OCI-LY1 (cell line): ENCODE data around the gene GRB10.

ENCODE experiments used
- H2AFZ ChIP-seq: fragments of 200-600 bp; sonication (generic), shearing (Covaris generic); 2 replicates; pipeline ENCODE4 v1.6.0; 2014; ENCODE audit warnings: antibody characterized with exemption, mild to moderate bottlenecking, low read length
- H3F3A ChIP-seq: fragments of 200-600 bp; sonication (generic), shearing (Covaris generic); 2 replicates; pipeline ENCODE4 v1.6.0; 2014; ENCODE audit warnings: mild to moderate bottlenecking, antibody characterized with exemption, low read length, moderate library complexity; ENCODE audit not compliant: insufficient read depth
- H3K27ac ChIP-seq: fragments of 200-600 bp; sonication (generic); 2 replicates; pipeline ENCODE4 v1.5.1; 2014; ENCODE audit warnings: low read length, mixed run types, mild to moderate bottlenecking, low read depth; ENCODE audit not compliant: poor library complexity, severe bottlenecking
- H3K27me3 ChIP-seq: fragments of 200-600 bp; sonication (generic); 2 replicates; pipeline ENCODE4 v1.6.0; 2014; ENCODE audit warnings: antibody characterized with exemption, mild to moderate bottlenecking, low read length, moderate library complexity; ENCODE audit not compliant: insufficient read depth
- H3K36me3 ChIP-seq: fragments of 200-600 bp; sonication (generic); 2 replicates; pipeline ENCODE4 v1.6.1; 2014; ENCODE audit warnings: mild to moderate bottlenecking, antibody characterized with exemption, low read length, moderate library complexity, mixed read lengths; ENCODE audit not compliant: insufficient read depth
- H3K4me1 ChIP-seq: fragments of 200-600 bp; sonication (generic); 2 replicates; pipeline ENCODE4 v1.5.1; 2014; ENCODE audit warnings: mild to moderate bottlenecking, low read length, moderate library complexity; ENCODE audit not compliant: insufficient read depth, severe bottlenecking
- H3K4me2 ChIP-seq: fragments of 200-600 bp; sonication (generic), shearing (Covaris generic); 2 replicates; pipeline ENCODE4 v1.6.1; 2014; ENCODE audit warnings: low read length
- H3K4me3 ChIP-seq: fragments of 200-600 bp; sonication (generic); 2 replicates; pipeline ENCODE4 v1.5.1; 2014; ENCODE audit warnings: low read length, low read depth, mild to moderate bottlenecking, mixed read lengths; ENCODE audit not compliant: poor library complexity, severe bottlenecking
- H3K79me2 ChIP-seq: fragments of 200-600 bp; shearing (Covaris generic); 2 replicates; pipeline ENCODE4 v1.6.1; 2016; ENCODE audit warnings: mixed run types, low read length, mixed read lengths; ENCODE audit not compliant: insufficient read depth
- H3K9ac ChIP-seq: fragments of 200-600 bp; sonication (generic), shearing (Covaris generic); 2 replicates; pipeline ENCODE4 v1.6.1; 2014; ENCODE audit warnings: mild to moderate bottlenecking, low read length, mixed read lengths
- H3K9me2 ChIP-seq: fragments of 200-600 bp; sonication (generic), shearing (Covaris generic); 2 replicates; pipeline ENCODE4 v1.6.1; 2014; ENCODE audit warnings: low read depth, mild to moderate bottlenecking, low read length, mixed read lengths
- H3K9me3 ChIP-seq: fragments of 200-600 bp; shearing (Covaris generic); 2 replicates; pipeline ENCODE4 v1.6.1; 2014; ENCODE audit warnings: low read length, mixed read lengths
- H4K20me1 ChIP-seq: fragments of 200-600 bp; sonication (generic), shearing (Covaris generic); 2 replicates; pipeline ENCODE4 v1.6.0; 2016; ENCODE audit warnings: mild to moderate bottlenecking, low read length; ENCODE audit not compliant: insufficient read depth
- CTCF ChIP-seq: fragments of 200-600 bp; sonication (generic), shearing (Covaris generic); IDR thresholded peaks from 2 replicates; pipeline ENCODE4 v1.5.1; 2017; ENCODE audit warnings: mild to moderate bottlenecking, antibody characterized with exemption, low read length, moderate library complexity, mixed read lengths
- EZH2 ChIP-seq: fragments of 200-600 bp; sonication (generic), shearing (Covaris generic); IDR thresholded peaks from 2 replicates; pipeline ENCODE4 v1.8.0; 2017; ENCODE audit warnings: borderline replicate concordance, mixed run types, mild to moderate bottlenecking, antibody characterized with exemption, low read length, moderate library complexity, mixed read lengths

GRB10 gene

GRCh38 chr7:50815138-50815537, 32.4 kb upstream of the GRB10 start:
- H3K9ac ChIP-seq, result no peak overlapping the region
- no peaks in the 10 kb centered on the region for H3K36me3 ChIP-seq
- no peak overlapping the region for H3K4me2 ChIP-seq
- TF ChIP-seq CTCF, result no peak
- TF ChIP-seq EZH2, result no peak
- H3K27me3 ChIP-seq, result no peaks in the 10 kb centered on the region
- H3K79me2 ChIP-seq, result no peaks in the 10 kb centered on the region
- H3K27ac ChIP-seq, result no peak overlapping the region
- H3K9me3 ChIP-seq, result no peaks in the 10 kb centered on the region
- H3K4me1 ChIP-seq, result no peaks in the 10 kb centered on the region
- H3K9me2 ChIP-seq, result no peaks in the 10 kb centered on the region
- no peaks in the 10 kb centered on the region for H4K20me1 ChIP-seq
- H3F3A ChIP-seq, result no peaks in the 10 kb centered on the region
- no peak overlapping the region for H3K4me3 ChIP-seq
- H2AFZ ChIP-seq, result no peak overlapping the region

GRCh38 chr7:50814166-50814565, 31.5 kb upstream of the GRB10 start:
- H3K4me1 ChIP-seq, result no peaks in the 10 kb centered on the region
- TF ChIP-seq CTCF (no peak), EZH2 (no peak)
- H3K4me3 ChIP-seq, result no peak overlapping the region
- H4K20me1 ChIP-seq, result no peaks in the 10 kb centered on the region
- H3K9me3 ChIP-seq, result no peaks in the 10 kb centered on the region
- no peaks in the 10 kb centered on the region for H3K9me2 ChIP-seq
- no peaks in the 10 kb centered on the region for H3K79me2 ChIP-seq
- no peak overlapping the region for H3K9ac ChIP-seq
- no peak overlapping the region for H3K27ac ChIP-seq
- H3K27me3 ChIP-seq, result no peaks in the 10 kb centered on the region
- no peaks in the 10 kb centered on the region for H3K36me3 ChIP-seq
- no peaks in the 10 kb centered on the region for H3F3A ChIP-seq
- no peak overlapping the region for H2AFZ ChIP-seq
- H3K4me2 ChIP-seq, result no peak overlapping the region

GRCh38 chr7:50812841-50813475, 30.3 kb upstream of the GRB10 start:
- no peaks in the 10 kb centered on the region for H4K20me1 ChIP-seq
- H3K4me3 ChIP-seq, result no peak overlapping the region
- no peak for TF ChIP-seq EZH2
- TF ChIP-seq CTCF, result no peak
- no peak overlapping the region for H3K9ac ChIP-seq
- H3K9me3 ChIP-seq, result no peaks in the 10 kb centered on the region
- no peaks in the 10 kb centered on the region for H3K4me1 ChIP-seq
- H2AFZ ChIP-seq, result no peak overlapping the region
- no peaks in the 10 kb centered on the region for H3K9me2 ChIP-seq
- no peak overlapping the region for H3K27ac ChIP-seq
- no peaks in the 10 kb centered on the region for H3K36me3 ChIP-seq
- H3K79me2 ChIP-seq, result no peaks in the 10 kb centered on the region
- H3F3A ChIP-seq, result no peaks in the 10 kb centered on the region
- no peaks in the 10 kb centered on the region for H3K27me3 ChIP-seq
- no peak overlapping the region for H3K4me2 ChIP-seq
